IMR-90 (cell line): ENCODE measurements around the gene B3GAT1. TPM values are rescaled to one million over a fixed set of nuclear protein-coding genes. Genes with fewer than 3 reads are reported as not detected.

Experiments
- ATAC-seq: fragments of 200-7000 bp; cut with Tn5 transposase; 2 replicates; pipeline ENCODE4 v1.9.1; 2020; ENCODE audit warnings: low read depth, mild to moderate bottlenecking, moderate library complexity
- BruUV-seq: library from RNA; stranded (reverse); fragments of 400-500 nt; replicated peaks from 2 replicates; lab custom pipeline; 2021; lab: Mats Ljungman, UMichigan
- CTCF ChIA-PET: fragments of 300-600 bp; formaldehyde crosslinking; extraction: SDS; loops from one replicate; lab custom pipeline; 2021; ENCODE audit warnings: antibody characterized with exemption; lab: Yijun Ruan, JAX
- POLR2A ChIA-PET: fragments of 300-600 bp; sonication (Branson Sonifier 250); formaldehyde crosslinking; loops from one replicate; lab custom pipeline; 2022; ENCODE audit warnings: antibody characterized with exemption; ENCODE audit not compliant: unreplicated experiment; lab: Charles Lee
- DNase-seq: peaks from one replicate; pipeline ENCODE4 v3.0.0; 2013
- H2AFZ ChIP-seq: replicated peaks from 2 replicates; pipeline ENCODE3; 2013; ENCODE audit warnings: low read length, mild to moderate bottlenecking; ENCODE audit not compliant: poor library complexity
- H2AK5ac ChIP-seq: 2 replicates; pipeline ENCODE4 v1.6.1; 2013; ENCODE audit warnings: low read depth, low read length, inconsistent platforms
- H2AK9ac ChIP-seq: replicated peaks from 2 replicates; pipeline ENCODE3; 2013; ENCODE audit warnings: mild to moderate bottlenecking, low read depth, low read length, moderate library complexity; ENCODE audit not compliant: poor library complexity
- H2BK120ac ChIP-seq: 2 replicates; pipeline ENCODE4 v1.6.1; 2013; ENCODE audit warnings: low read depth, low read length, inconsistent platforms
- H2BK15ac ChIP-seq: 3 replicates; pipeline ENCODE4 v1.6.1; 2013; ENCODE audit warnings: low read depth, low read length, inconsistent platforms
- H2BK20ac ChIP-seq: 2 replicates; pipeline ENCODE4 v1.6.1; 2013; ENCODE audit warnings: low read depth, mild to moderate bottlenecking, inconsistent platforms, low read length, moderate library complexity
- H2BK5ac ChIP-seq: 2 replicates; pipeline ENCODE4 v1.6.1; 2013; ENCODE audit warnings: mild to moderate bottlenecking, low read depth, low read length, inconsistent platforms; ENCODE audit not compliant: poor library complexity, severe bottlenecking
- H3K14ac ChIP-seq: replicated peaks from 2 replicates; pipeline ENCODE4 v1.6.1; 2013; ENCODE audit warnings: low read depth, low read length, inconsistent platforms
- H3K18ac ChIP-seq: 2 replicates; pipeline ENCODE4 v1.6.1; 2013; ENCODE audit warnings: low read depth, low read length, control low read depth
- H3K23ac ChIP-seq: 2 replicates; pipeline ENCODE4 v1.6.1; 2013; ENCODE audit warnings: low read depth, low read length, inconsistent platforms
- H3K27ac ChIP-seq: 2 replicates; pipeline ENCODE4 v1.5.1; 2013; ENCODE audit warnings: mild to moderate bottlenecking, control low read depth, low read length; ENCODE audit not compliant: insufficient read depth
- H3K27me3 ChIP-seq: 2 replicates; pipeline ENCODE4 v1.6.1; 2013; ENCODE audit warnings: low read length; ENCODE audit not compliant: control insufficient read depth, insufficient read depth
- H3K36me3 ChIP-seq: 2 replicates; pipeline ENCODE4 v1.6.1; 2013; ENCODE audit warnings: low read length, mixed read lengths; ENCODE audit not compliant: control insufficient read depth, insufficient read depth
- H3K4ac ChIP-seq: 2 replicates; pipeline ENCODE4 v1.6.1; 2013; ENCODE audit warnings: low read depth, low read length, inconsistent platforms
- H3K4me1 ChIP-seq: 2 replicates; pipeline ENCODE4 v1.6.1; 2013; ENCODE audit warnings: low read length, mixed read lengths; ENCODE audit not compliant: control insufficient read depth, insufficient read depth
- H3K4me2 ChIP-seq: 2 replicates; pipeline ENCODE4 v1.6.1; 2013; ENCODE audit warnings: low read depth, mild to moderate bottlenecking, control low read depth, low read length, moderate library complexity
- H3K4me3 ChIP-seq: 2 replicates; pipeline ENCODE4 v1.5.1; 2013; ENCODE audit warnings: low read depth, mild to moderate bottlenecking, control low read depth, low read length, moderate library complexity; ENCODE audit not compliant: insufficient read depth
- H3K56ac ChIP-seq: 2 replicates; pipeline ENCODE4 v1.6.1; 2013; ENCODE audit warnings: low read length, inconsistent platforms; ENCODE audit not compliant: insufficient read depth; ENCODE audit errors: extremely low read depth
- H3K79me1 ChIP-seq, 2 experiments: 2 replicates each; pipeline ENCODE4 v1.6.1; 2013; ENCODE audit warnings: low read length in 2 of 2, inconsistent platforms in 1 of 2, low read depth in 1 of 2
- H3K9ac ChIP-seq: 2 replicates; pipeline ENCODE4 v1.6.1; 2013; ENCODE audit warnings: low read depth, low read length, control low read depth
- H3K9me1 ChIP-seq: 2 replicates; pipeline ENCODE4 v1.6.1; 2013; ENCODE audit warnings: low read length, inconsistent platforms; ENCODE audit not compliant: insufficient read depth
- H3K9me3 ChIP-seq: 2 replicates; pipeline ENCODE4 v1.6.1; 2013; ENCODE audit warnings: low read length; ENCODE audit not compliant: control insufficient read depth, insufficient read depth
- H4K20me1 ChIP-seq: 2 replicates; pipeline ENCODE4 v1.6.1; 2013; ENCODE audit warnings: low read length, inconsistent platforms; ENCODE audit not compliant: insufficient read depth
- H4K5ac ChIP-seq: 2 replicates; pipeline ENCODE4 v1.6.1; 2013; ENCODE audit warnings: mild to moderate bottlenecking, low read depth, low read length, control low read depth
- H4K8ac ChIP-seq, 2 experiments: 2 replicates each; pipeline ENCODE4 v1.6.1; 2013; ENCODE audit warnings: low read depth in 2 of 2, low read length in 2 of 2, control low read depth in 1 of 2, inconsistent platforms in 1 of 2
- H4K91ac ChIP-seq: 2 replicates; pipeline ENCODE4 v1.6.1; 2013; ENCODE audit warnings: low read depth, low read length, inconsistent platforms; ENCODE audit not compliant: insufficient read depth
- BHLHE40 ChIP-seq: fragments of 150-350 bp; IDR thresholded peaks from 2 replicates; pipeline ENCODE4 v1.6.1; 2016; ENCODE audit warnings: mild to moderate bottlenecking, low read depth, low read length
- CEBPB ChIP-seq: IDR thresholded peaks from 2 replicates; pipeline ENCODE4 v1.6.1; 2012; ENCODE audit warnings: low read depth, low read length, improper control_type of control experiment
- CHD1 ChIP-seq: IDR thresholded peaks from 2 replicates; pipeline ENCODE4 v1.6.1; 2012; ENCODE audit warnings: low read depth, low read length, improper control_type of control experiment
- CTCF ChIP-seq: conservative IDR thresholded peaks from 2 replicates; pipeline ENCODE4 v1.5.1; 2012; ENCODE audit warnings: mild to moderate bottlenecking, low read depth, low read length, improper control_type of control experiment
- FOS ChIP-seq: fragments of 150-350 bp; IDR thresholded peaks from 2 replicates; pipeline ENCODE4 v1.6.1; 2016; ENCODE audit warnings: low read depth, low read length
- MXI1 ChIP-seq: IDR thresholded peaks from 2 replicates; pipeline ENCODE4 v1.6.1; 2012; ENCODE audit warnings: low read depth, mild to moderate bottlenecking, low read length, moderate library complexity, borderline replicate concordance
- NFE2L2 ChIP-seq: fragments of 150-350 bp; IDR thresholded peaks from 2 replicates; pipeline ENCODE4 v1.6.1; 2016; ENCODE audit warnings: low read depth, mild to moderate bottlenecking, low read length
- RAD21 ChIP-seq: IDR thresholded peaks from 2 replicates; pipeline ENCODE4 v1.6.1; 2012; ENCODE audit warnings: low read length, improper control_type of control experiment
- RCOR1 ChIP-seq: IDR thresholded peaks from 2 replicates; pipeline ENCODE4 v1.6.1; 2012; ENCODE audit warnings: mild to moderate bottlenecking, low read length, improper control_type of control experiment; ENCODE audit not compliant: insufficient replicate concordance
- RFX5 ChIP-seq: IDR thresholded peaks from 2 replicates; pipeline ENCODE4 v1.8.0; 2012; ENCODE audit warnings: low read depth, mild to moderate bottlenecking, low read length, moderate library complexity
- SMC3 ChIP-seq: fragments of 150-350 bp; IDR thresholded peaks from 2 replicates; pipeline ENCODE4 v1.6.1; 2016; ENCODE audit warnings: low read depth, mild to moderate bottlenecking, antibody characterized with exemption, low read length, moderate library complexity
- USF2 ChIP-seq: fragments of 150-350 bp; IDR thresholded peaks from 2 replicates; pipeline ENCODE4 v1.6.1; 2017; ENCODE audit warnings: mild to moderate bottlenecking, antibody characterized with exemption, low read length, low read depth
- WGBS, 2 experiments: methylation state at CpG; one replicate each; pipeline versions ENCODE4 v1.1.5 to v1.1.7; 2013; ENCODE audit warnings: missing lambda C conversion rate in 2 of 2; ENCODE audit not compliant: insufficient read length in 1 of 2; ENCODE audit errors: extremely low coverage in 2 of 2; 5-methylcytosine and 5-hydroxymethylcytosine counted together
- dilution Hi-C: fragments of 300-500 bp; cut with HindIII; formaldehyde crosslinking; loops from one replicate; pipeline ENCODE4 v1.14.3; 2018; ENCODE audit warnings: low sequenced_read_pairs; ENCODE audit not compliant: unreplicated experiment
- in situ Hi-C: fragments of 300-500 bp; cut with MboI; formaldehyde crosslinking; loops from 3 replicates; pipeline ENCODE4 v1.14.3; 2019; ENCODE audit warnings: low sequenced_read_pairs, inconsistent platforms, mixed read lengths
- intact Hi-C: fragments of 100-400 bp; cut with micrococcal nuclease; formaldehyde crosslinking; loops from 2 replicates; pipeline ENCODE4 v1.10.0; 2022
- polyA plus RNA-seq, 3 experiments: library from polyadenylated mRNA; depleted of rRNA; stranded (reverse); fragments of >200 nt; gene quantifications; 2 replicates each; pipeline ENCODE4 v1.2.3, GENCODE V29; 2012; ENCODE audit warnings: low replicate concordance in 1 of 3
- total RNA-seq: library from RNA; depleted of rRNA; stranded (reverse); fragments of >200 nt; gene quantifications from 2 replicates; pipeline ENCODE4 v1.2.3, GENCODE V29; 2012
- TF ChIP-seq, protein P1 (sequence below): fragments of 150-350 bp; IDR thresholded peaks from 2 replicates; pipeline ENCODE4 v1.6.1; 2016; ENCODE audit warnings: low read depth, mild to moderate bottlenecking, low read length, moderate library complexity, borderline replicate concordance

Gene B3GAT1
- total and polyA plus RNA-seq, 2 of the 4 experiments (the other 2 are of a cell fraction) = not detected

DNA sequence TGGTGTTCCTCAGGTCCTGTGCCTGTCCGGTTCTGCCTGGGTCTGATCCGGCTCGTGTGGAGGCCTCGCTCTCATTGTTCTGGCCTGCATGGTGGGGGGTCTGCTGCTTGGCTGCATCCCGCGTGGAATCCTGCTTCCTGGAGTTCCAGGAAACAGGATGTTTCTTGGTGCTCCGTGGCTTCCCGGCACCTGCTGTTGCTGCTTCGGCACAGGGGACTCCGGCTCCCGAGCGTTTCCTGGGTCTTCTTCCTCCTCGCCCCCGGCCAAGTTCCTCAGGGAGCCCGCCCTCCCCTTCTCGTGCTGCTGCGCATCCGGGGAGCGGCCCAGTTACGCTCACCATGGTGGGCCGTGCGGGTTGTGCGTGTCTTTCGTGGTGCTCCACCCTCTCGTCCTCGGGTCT lies 50.4 kb downstream of the B3GAT1 start:
- dilution Hi-C loops (no loop called here), in situ Hi-C loops (no loop called here), intact Hi-C loops (no loop called here)
- H3K4ac ChIP-seq = no peak overlapping the region
- no peak overlapping the region for H2AK5ac ChIP-seq
- no peaks in the 10 kb centered on the region for H3K9me1 ChIP-seq
- no peak overlapping the region for H4K91ac ChIP-seq
- H3K36me3 ChIP-seq = no peaks in the 10 kb centered on the region
- no peaks in the 10 kb centered on the region for H3K79me1 ChIP-seq
- H3K4me1 ChIP-seq = no peaks in the 10 kb centered on the region
- H4K20me1 ChIP-seq = no peaks in the 10 kb centered on the region; the same call in 1 of the 2 replicates
- DNase-seq (no peak), ATAC-seq (no peak)
- H3K27me3 ChIP-seq = no peaks in the 10 kb centered on the region
- no peak overlapping the region for H3K9ac ChIP-seq
- no peak overlapping the region for H2AK9ac ChIP-seq
- no peak overlapping the region for H3K4me3 ChIP-seq
- no peak overlapping the region for H2AFZ ChIP-seq
- H3K18ac ChIP-seq = no peak overlapping the region
- no peak overlapping the region for H2BK20ac ChIP-seq
- no peak overlapping the region for H3K14ac ChIP-seq
- no peak overlapping the region for H4K5ac ChIP-seq
- no peak overlapping the region for H3K4me2 ChIP-seq
- no peak overlapping the region for H3K23ac ChIP-seq
- H3K56ac ChIP-seq = no peak overlapping the region
- no peak overlapping the region for H2BK15ac ChIP-seq
- ChIA-PET POLR2A (no interaction called here), CTCF (interaction anchor here (0.7 kb wide), 1 partner anchor 100 kb away, joined by 5 read pairs; no protein-coding TSS in a partner anchor)
- no peak overlapping the region for H2BK120ac ChIP-seq
- H4K8ac ChIP-seq = no peak overlapping the region
- H3K27ac ChIP-seq = no peak overlapping the region
- 80% methylated on average over 4 of the region's 26 CpGs; no CpG with 5 or more reads in 1 of the 2 experiments for WGBS, 2 experiments
- H2BK5ac ChIP-seq = no peak overlapping the region
- no peak for TF ChIP-seq MXI1
- TF ChIP-seq FOS = no peak
- no peak for TF ChIP-seq NFE2L2
- TF ChIP-seq SMC3 = no peak
- no peak for TF ChIP-seq CTCF
- TF ChIP-seq RFX5 = no peak
- no peak for TF ChIP-seq CEBPB
- TF ChIP-seq BHLHE40 = no peak
- TF ChIP-seq RAD21 = no peak
- no peak for TF ChIP-seq USF2
- no peak for TF ChIP-seq CHD1
- no peak for TF ChIP-seq RCOR1
- TF ChIP-seq, protein P1, sequence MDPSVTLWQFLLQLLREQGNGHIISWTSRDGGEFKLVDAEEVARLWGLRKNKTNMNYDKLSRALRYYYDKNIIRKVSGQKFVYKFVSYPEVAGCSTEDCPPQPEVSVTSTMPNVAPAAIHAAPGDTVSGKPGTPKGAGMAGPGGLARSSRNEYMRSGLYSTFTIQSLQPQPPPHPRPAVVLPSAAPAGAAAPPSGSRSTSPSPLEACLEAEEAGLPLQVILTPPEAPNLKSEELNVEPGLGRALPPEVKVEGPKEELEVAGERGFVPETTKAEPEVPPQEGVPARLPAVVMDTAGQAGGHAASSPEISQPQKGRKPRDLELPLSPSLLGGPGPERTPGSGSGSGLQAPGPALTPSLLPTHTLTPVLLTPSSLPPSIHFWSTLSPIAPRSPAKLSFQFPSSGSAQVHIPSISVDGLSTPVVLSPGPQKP = no peak
- H3K9me3 ChIP-seq = peaks cover 22% of the 10 kb centered on the region
- no TSS peak for BruUV-seq
